GM21737 (cell line): ENCODE measurements around the gene WNT7B.

Experiments
- ATAC-seq: cut with Tn5 transposase; IDR thresholded peaks from one replicate; pipeline ENCODE4 v1.9.1; 2021; ENCODE audit warnings: mild to moderate bottlenecking, moderate library complexity; ENCODE audit not compliant: unreplicated experiment

Gene WNT7B

GRCh38 chr22:45974498-45974897, 2.5 kb downstream of the WNT7B start:
- no peak for ATAC-seq

- no peak for ATAC-seq
Measured at GRCh38 chr22:45972889-45973253, 4.1 kb downstream of the WNT7B start.

- ATAC-seq, result no peak
Measured at GRCh38 chr22:45972091-45972888, 4.7 kb downstream of the WNT7B start.

- ATAC-seq, result no peak
Measured at GRCh38 chr22:45971408-45972028, 5.4 kb downstream of the WNT7B start.

- no peak for ATAC-seq
Measured at GRCh38 chr22:45970705-45971407, 6.1 kb downstream of the WNT7B start.

- ATAC-seq, result no peak
Measured at GRCh38 chr22:45969801-45970470, 7.0 kb downstream of the WNT7B start.

- ATAC-seq, result no peak
Measured at GRCh38 chr22:45969414-45969799, 7.6 kb downstream of the WNT7B start.

- ATAC-seq, result no peak
Measured at GRCh38 chr22:45968751-45969413, 8.1 kb downstream of the WNT7B start.

GRCh38 chr22:45968003-45968650, 8.8 kb downstream of the WNT7B start:
- ATAC-seq, result no peak

GRCh38 chr22:45966895-45967365, 10.0 kb downstream of the WNT7B start:
- ATAC-seq, result no peak

- ATAC-seq, result no peak
Measured at GRCh38 chr22:45966320-45966894, 10.6 kb downstream of the WNT7B start.

- ATAC-seq, result no peak
Measured at GRCh38 chr22:45965563-45965962, 11.4 kb downstream of the WNT7B start.

- ATAC-seq, result no peak
Measured at GRCh38 chr22:45964926-45965527, 11.9 kb downstream of the WNT7B start.

GRCh38 chr22:45964372-45964771, 12.6 kb downstream of the WNT7B start:
- no peak for ATAC-seq

- no peak for ATAC-seq
Measured at GRCh38 chr22:45963821-45964220, 13.1 kb downstream of the WNT7B start.

GRCh38 chr22:45962756-45963324, 14.1 kb downstream of the WNT7B start:
- ATAC-seq, result no peak

GRCh38 chr22:45962434-45962718, 14.6 kb downstream of the WNT7B start:
- no peak for ATAC-seq

- ATAC-seq, result no peak
Measured at GRCh38 chr22:45961679-45962433, 15.1 kb downstream of the WNT7B start.
